ENCODE measurements around the gene OR2K2.
"Not testable (repeated sequence)": the region's sequence is repeated elsewhere in the genome, so short reads cannot be mapped to it uniquely, and the experiment has no call there.

Gene OR2K2

DNA sequence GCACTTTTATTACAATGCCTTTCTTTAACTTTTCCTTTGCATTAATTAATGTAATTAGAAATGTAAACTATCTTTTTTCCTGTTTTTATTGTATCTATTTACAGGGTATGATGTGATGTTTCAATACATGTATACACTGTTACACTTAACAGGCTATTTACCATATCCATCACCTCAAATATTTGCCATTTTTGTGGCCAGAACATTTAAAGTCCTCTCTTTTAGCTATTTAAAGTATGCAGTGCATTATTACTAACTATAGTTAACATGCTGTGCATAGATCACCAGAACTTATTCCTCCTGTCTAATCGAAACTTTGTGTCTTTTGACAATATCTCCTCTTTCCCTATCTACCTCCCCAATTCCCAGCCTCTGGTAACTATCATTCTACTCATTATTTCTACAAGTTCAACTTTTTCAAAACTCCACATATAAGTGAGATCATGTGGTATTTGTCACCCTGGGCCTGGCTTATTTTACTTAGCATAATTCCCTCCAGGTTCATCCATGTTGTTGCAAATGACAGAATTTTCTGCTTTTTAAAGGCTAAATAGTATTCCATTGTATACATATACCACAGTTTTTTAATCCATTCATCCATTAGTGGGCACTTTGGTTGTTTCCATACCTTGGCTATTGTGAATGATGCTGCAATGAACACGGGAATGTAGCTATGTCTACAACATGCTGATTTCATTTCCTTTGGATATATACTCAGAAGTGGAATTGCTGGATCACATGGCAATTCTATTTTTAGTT lies 32.8 kb downstream of the OR2K2 start:
- no peak for DNase-seq (ENCODE audit: low read depth)

DNA sequence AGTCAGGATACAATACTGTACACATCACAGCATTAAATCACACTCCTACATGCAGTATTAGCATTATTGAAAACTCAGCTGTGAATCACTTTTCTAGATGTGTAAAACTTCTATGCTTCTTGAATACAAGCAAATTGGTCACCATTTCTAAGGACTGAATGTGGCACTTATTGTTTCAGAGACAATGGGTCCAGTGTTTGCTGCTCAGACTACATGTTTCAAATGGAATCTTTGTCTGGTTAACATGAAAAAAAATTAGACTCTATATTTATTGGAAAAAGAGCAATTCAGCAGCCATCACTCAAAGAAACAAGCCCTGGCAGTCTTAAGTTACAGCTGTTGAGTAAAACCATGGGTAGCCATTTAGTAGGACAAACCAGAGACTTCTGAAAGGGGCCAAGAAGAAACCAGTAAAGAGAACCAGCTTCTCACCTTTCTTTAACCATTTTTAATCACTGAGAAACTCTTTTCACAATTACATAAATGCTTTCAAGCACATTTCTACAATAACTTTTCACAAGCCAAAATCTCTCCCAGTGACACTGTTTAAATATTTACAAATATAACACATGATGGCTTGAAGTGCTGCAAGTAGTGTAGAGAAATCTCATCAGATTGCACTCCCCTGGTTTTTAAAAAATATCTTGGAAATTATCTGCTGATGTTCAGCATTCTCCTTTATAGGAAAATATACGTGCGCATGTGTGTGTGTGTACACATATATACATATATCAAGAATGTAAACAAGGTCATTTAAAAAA lies 35.2 kb downstream of the OR2K2 start:
- no peak for DNase-seq (ENCODE audit: low read depth)

DNA sequence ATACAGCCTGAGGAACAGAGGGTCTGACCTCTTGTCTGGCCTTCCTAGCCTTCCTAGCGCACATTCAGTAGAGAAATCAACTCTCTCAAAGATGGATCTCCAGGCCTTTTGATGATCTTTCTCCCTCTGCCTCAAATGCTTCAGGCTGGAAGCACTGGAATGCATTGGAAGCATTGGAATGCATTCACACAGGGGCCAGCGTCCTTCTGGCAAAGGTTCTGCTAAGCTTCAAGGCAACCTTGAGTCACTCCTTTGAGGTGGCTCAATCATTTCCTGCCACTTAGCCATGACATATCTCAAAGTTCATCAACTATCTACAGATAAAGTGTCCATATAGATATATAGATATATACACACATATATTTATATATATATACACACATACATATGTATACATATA lies 42.9 kb downstream of the OR2K2 start:
- no peak for DNase-seq (ENCODE audit: low read depth)

GRCh38 chr9:111284703-111285102 lies 45.3 kb downstream of the OR2K2 start:
- no peak for DNase-seq (ENCODE audit: low read depth)

DNA sequence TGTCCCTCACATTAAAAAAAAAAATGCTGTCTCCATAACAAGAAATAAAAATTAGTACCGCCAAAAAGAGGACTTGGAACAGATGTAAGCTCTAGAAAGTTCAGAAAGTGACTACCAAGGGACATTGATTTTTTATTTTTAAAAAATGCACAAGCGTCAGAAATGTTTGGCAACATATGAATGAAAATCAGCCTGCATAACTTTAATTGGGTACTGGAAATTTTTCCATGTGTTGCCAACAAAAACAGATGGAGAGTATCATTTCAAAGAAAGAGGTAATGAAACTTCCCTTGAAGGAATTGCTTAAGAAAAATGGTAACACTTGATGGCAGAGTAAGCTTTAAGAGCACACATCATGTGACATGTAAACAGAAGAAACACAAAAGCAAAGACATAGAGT lies 47.2 kb downstream of the OR2K2 start:
- no peak for DNase-seq (ENCODE audit: low read depth)

- DNase-seq (ENCODE audit: low read depth): not testable (repeated sequence)
These were observed 49.2 kb downstream of the OR2K2 start for GRCh38 chr9:111280795-111281194.

Measured in activated gamma-delta T cell treated with anti-CD3 and anti-CD28 coated beads, Interleukin-2, amount 50 U/mL, for 16 hours (primary cell).